Upper lobe of left lung (tissue), 6 donors: ENCODE measurements around the gene CHRNB1. TPM values are rescaled to one million over a fixed set of nuclear protein-coding genes. Genes with fewer than 3 reads are reported as not detected.
A peak's percentile ranks its signal among the peaks of the same experiment; 100 is the strongest.

Source experiments
- ATAC-seq, 2 donors: fragments of 200-7000 bp; cut with Tn5 transposase; one replicate each; pipeline ENCODE4 v1.9.1; 2022; ENCODE audit warnings: mild to moderate bottlenecking in 2 of 2, moderate library complexity in 2 of 2; ENCODE audit not compliant: low FRiP score in 2 of 2
- DNase-seq, 2 donors: peaks; one replicate each; pipeline ENCODE4 v3.0.0-alpha.2; 2019 to 2020
- H3K27ac ChIP-seq, 4 donors: fragments of 200-600 bp; sonication (generic); one replicate each; pipeline ENCODE4 v1.5.1; 2016 to 2019
- H3K27me3 ChIP-seq, 4 donors: fragments of 200-600 bp; sonication (generic); one replicate each; pipeline ENCODE4 v1.5.1; 2017 to 2019
- H3K36me3 ChIP-seq, 4 donors: fragments of 200-600 bp; sonication (generic); one replicate each; pipeline ENCODE4 v1.5.1; 2016 to 2019
- H3K4me1 ChIP-seq, 4 donors: fragments of 200-600 bp; sonication (generic); one replicate each; pipeline ENCODE4 v1.5.1; 2018 to 2019
- H3K4me3 ChIP-seq, 4 donors: fragments of 200-600 bp; sonication (generic); one replicate each; pipeline ENCODE4 v1.5.1; 2017 to 2019; ENCODE audit warnings: mild to moderate bottlenecking in 2 of 4, moderate library complexity in 1 of 4
- H3K9me3 ChIP-seq, 4 donors: fragments of 200-600 bp; sonication (generic); one replicate each; pipeline ENCODE4 v1.5.1; 2018 to 2019
- EP300 ChIP-seq, 4 donors: sonication (generic); formaldehyde crosslinking; IDR thresholded peaks; one replicate each; pipeline ENCODE4 v1.5.1; 2017; ENCODE audit warnings: antibody characterized with exemption in 4 of 4, control low read depth in 2 of 4
- POLR2A ChIP-seq, 4 donors: fragments of 450-650 bp; IDR thresholded peaks; one replicate each; pipeline ENCODE4 v1.5.1; 2016 to 2017; ENCODE audit warnings: antibody characterized with exemption in 4 of 4, mild to moderate bottlenecking in 2 of 4
- POLR2AphosphoS5 ChIP-seq, 2 donors: sonication (generic); formaldehyde crosslinking; IDR thresholded peaks; one replicate each; pipeline ENCODE4 v1.5.1; 2017; ENCODE audit warnings: antibody characterized with exemption in 2 of 2
- WGBS, 2 donors: methylation state at CpG; one replicate each; pipeline ENCODE4 v1.1.5; 2017 to 2018; 5-methylcytosine and 5-hydroxymethylcytosine counted together
- total RNA-seq, 6 donors: library from RNA; depleted of rRNA in 4 of 6; stranded (reverse); fragments of >200 nt in 4 of 6; gene quantifications; one replicate each; pipeline versions ENCODE4 v1.1.0 to v1.2.1, GENCODE V29; 2016 to 2021
- TF ChIP-seq, protein P1 (sequence below), 6 experiments: fragments of 450-650 bp in 4 of 6; fragments of 200-600 bp in 2 of 6; sonication (generic) in 2 of 6; IDR thresholded peaks; one replicate each; pipeline ENCODE4 v1.5.1; 2016 to 2019; ENCODE audit warnings: antibody characterized with exemption in 6 of 6
- donor health status: DM: no; HTN: no; CAD: no; lungs with moderate emphysema.
- donor health status: DM: no; HTN: yes; CAD: no; lungs with severe emphysema.

CHRNB1 gene
- total RNA-seq, 6 donors from 2014 or later: 1.9 to 11.5 (median 7.0) TPM

DNA sequence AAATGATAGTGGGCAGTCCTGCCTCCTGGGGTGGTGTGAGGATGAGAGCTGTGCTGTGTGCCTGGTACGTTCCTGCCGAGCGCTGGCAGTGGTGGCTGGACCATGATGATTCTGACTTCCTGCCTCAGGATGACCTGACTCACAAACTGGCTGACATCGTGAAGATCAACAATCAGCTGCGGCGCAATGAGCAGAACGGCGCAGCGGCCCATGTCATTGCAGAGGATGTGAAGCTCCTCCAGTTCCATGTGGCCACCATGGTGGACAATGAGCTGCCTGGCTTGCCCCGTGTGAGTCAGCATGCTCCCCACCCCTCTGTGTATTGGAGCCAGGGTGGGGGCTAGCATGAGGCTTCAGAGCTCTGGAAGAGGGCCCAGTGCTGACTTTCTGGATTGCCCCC lies 52.4 kb downstream of the CHRNB1 start:
- Histone ChIP-seq H3K9me3 (no peaks in the 10 kb centered on the region), H3K4me3 (no peak overlapping the region), H3K36me3 (peaks cover 51 to 69% (median 66%) of the 10 kb centered on the region in 4 donors), H3K27me3 (no peaks in the 10 kb centered on the region), H3K4me1 (peaks cover 0 to 32% (median 11%) of the 10 kb centered on the region in 4 donors), H3K27ac (peak overlapping the region in 3 of 4 donors; percentile 7 to 40 (median 21))
- ATAC-seq (peak; percentile 12 to 80), DNase-seq (no peak)
- WGBS, 2 donors: 71 to 92% methylated on average over 3 to 10 of the region's 10 CpGs
- TF ChIP-seq POLR2AphosphoS5 (IDR thresholded peaks at IDR 0.05): no peak
- no peak for TF ChIP-seq POLR2A (IDR thresholded peaks at IDR 0.05)
- TF ChIP-seq, protein P1, sequence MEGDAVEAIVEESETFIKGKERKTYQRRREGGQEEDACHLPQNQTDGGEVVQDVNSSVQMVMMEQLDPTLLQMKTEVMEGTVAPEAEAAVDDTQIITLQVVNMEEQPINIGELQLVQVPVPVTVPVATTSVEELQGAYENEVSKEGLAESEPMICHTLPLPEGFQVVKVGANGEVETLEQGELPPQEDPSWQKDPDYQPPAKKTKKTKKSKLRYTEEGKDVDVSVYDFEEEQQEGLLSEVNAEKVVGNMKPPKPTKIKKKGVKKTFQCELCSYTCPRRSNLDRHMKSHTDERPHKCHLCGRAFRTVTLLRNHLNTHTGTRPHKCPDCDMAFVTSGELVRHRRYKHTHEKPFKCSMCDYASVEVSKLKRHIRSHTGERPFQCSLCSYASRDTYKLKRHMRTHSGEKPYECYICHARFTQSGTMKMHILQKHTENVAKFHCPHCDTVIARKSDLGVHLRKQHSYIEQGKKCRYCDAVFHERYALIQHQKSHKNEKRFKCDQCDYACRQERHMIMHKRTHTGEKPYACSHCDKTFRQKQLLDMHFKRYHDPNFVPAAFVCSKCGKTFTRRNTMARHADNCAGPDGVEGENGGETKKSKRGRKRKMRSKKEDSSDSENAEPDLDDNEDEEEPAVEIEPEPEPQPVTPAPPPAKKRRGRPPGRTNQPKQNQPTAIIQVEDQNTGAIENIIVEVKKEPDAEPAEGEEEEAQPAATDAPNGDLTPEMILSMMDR (IDR thresholded peaks at IDR 0.05): no peak
- no peak for TF ChIP-seq EP300 (IDR thresholded peaks at IDR 0.05)

DNA sequence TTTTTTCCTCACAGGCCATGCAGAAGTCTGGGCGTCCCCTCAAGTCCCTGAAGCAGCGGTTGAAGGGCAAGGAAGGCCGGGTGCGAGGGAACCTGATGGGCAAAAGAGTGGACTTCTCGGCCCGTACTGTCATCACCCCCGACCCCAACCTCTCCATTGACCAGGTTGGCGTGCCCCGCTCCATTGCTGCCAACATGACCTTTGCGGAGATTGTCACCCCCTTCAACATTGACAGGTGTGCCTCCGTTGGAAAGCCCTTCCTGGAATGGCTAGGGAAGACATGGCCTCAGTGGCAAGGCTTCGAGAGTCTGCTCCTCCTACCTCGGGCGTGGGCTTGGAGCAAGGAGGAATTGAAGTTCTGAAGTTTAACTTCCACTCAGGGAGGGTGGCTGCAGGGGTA lies 52.8 kb downstream of the CHRNB1 start:
- H3K9me3 ChIP-seq: no peaks in the 10 kb centered on the region
- 86 to 97% methylated on average over 13 to 14 of the region's 14 CpGs for WGBS, 2 donors
- peaks cover 55 to 73% (median 70%) of the 10 kb centered on the region in 4 donors for H3K36me3 ChIP-seq
- peak overlapping the region in 2 of 4 donors; percentile 7 to 40 for H3K27ac ChIP-seq
- DNase-seq (no peak), ATAC-seq (peak in 1 of 2 donors; percentile 6)
- peaks cover 0 to 30% (median 11%) of the 10 kb centered on the region in 4 donors for H3K4me1 ChIP-seq
- TF ChIP-seq POLR2A (IDR thresholded peaks at IDR 0.05): no peak
- TF ChIP-seq POLR2AphosphoS5 (IDR thresholded peaks at IDR 0.05): no peak
- no peak for TF ChIP-seq EP300 (IDR thresholded peaks at IDR 0.05)
- TF ChIP-seq, protein P1 (IDR thresholded peaks at IDR 0.05): no peak
- H3K27me3 ChIP-seq: no peaks in the 10 kb centered on the region
- no peak overlapping the region for H3K4me3 ChIP-seq

DNA sequence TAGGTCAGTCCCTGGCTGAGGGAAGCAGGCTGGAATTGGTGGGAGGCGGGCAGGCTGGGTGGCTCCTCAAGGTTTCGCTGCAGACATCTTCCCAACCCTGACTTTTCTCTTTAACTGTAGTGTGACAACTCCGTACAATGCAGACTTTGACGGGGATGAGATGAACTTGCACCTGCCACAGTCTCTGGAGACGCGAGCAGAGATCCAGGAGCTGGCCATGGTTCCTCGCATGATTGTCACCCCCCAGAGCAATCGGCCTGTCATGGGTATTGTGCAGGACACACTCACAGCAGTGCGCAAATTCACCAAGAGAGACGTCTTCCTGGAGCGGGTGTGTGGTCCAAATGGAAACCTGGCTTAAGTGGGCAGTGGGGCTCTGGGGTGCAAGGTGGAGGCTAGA lies 54.3 kb downstream of the CHRNB1 start:
- H3K36me3 ChIP-seq: peaks cover 71 to 86% (median 85%) of the 10 kb centered on the region in 4 donors
- TF ChIP-seq, protein P1 (IDR thresholded peaks at IDR 0.05): no peak
- TF ChIP-seq EP300 (IDR thresholded peaks at IDR 0.05) (no peak), POLR2A (IDR thresholded peaks at IDR 0.05) (no peak), POLR2AphosphoS5 (IDR thresholded peaks at IDR 0.05) (no peak)
- H3K27ac ChIP-seq: no peak overlapping the region
- WGBS, 2 donors: 84 to 88% methylated on average over 11 of the region's 11 CpGs
- peaks cover 0 to 20% (median 11%) of the 10 kb centered on the region in 4 donors for H3K4me1 ChIP-seq
- no peaks in the 10 kb centered on the region for H3K9me3 ChIP-seq
- DNase-seq (no peak), ATAC-seq (no peak)
- H3K4me3 ChIP-seq: no peak overlapping the region
- no peaks in the 10 kb centered on the region for H3K27me3 ChIP-seq

DNA sequence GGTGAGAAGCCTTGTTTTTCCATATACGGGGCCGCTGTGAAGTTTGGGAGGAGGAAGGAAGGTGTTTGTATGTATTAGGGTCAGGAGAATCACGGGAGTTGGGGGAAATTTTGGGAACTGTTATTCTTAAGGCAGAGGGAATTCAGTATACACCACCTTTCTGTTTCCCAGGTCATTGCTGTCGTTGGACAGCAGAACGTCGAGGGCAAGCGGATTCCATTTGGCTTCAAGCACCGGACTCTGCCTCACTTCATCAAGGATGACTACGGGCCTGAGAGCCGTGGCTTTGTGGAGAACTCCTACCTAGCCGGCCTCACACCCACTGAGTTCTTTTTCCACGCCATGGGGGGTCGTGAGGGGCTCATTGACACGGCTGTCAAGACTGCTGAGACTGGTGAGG lies 56.9 kb downstream of the CHRNB1 start:
- Histone ChIP-seq H3K9me3 (no peaks in the 10 kb centered on the region), H3K4me1 (peaks cover 0 to 10% (median 5%) of the 10 kb centered on the region in 4 donors), H3K36me3 (peaks cover 75 to 100% (median 94%) of the 10 kb centered on the region in 4 donors), H3K27me3 (no peaks in the 10 kb centered on the region), H3K4me3 (no peak overlapping the region), H3K27ac (no peak overlapping the region)
- WGBS, 2 donors: 81 to 86% methylated on average over 13 of the region's 14 CpGs
- DNase-seq (no peak), ATAC-seq (no peak)
- TF ChIP-seq POLR2AphosphoS5 (IDR thresholded peaks at IDR 0.05) (no peak), EP300 (IDR thresholded peaks at IDR 0.05) (no peak), POLR2A (IDR thresholded peaks at IDR 0.05) (no peak)
- TF ChIP-seq, protein P1 (IDR thresholded peaks at IDR 0.05): no peak
